CD4-positive, alpha-beta T cell (primary cell): ENCODE data around the gene MTTP. TPM values are rescaled to one million over a fixed set of nuclear protein-coding genes. Genes with fewer than 3 reads are reported as not detected.

Experiments used
- ATAC-seq: fragments of 200-7000 bp; cut with Tn5 transposase; one replicate; pipeline ENCODE4 v1.10.0; 2022; ENCODE audit warnings: mild to moderate bottlenecking; ENCODE audit not compliant: poor library complexity
- CTCF ChIA-PET: fragments of 350-600 bp; sonication (Branson Sonifier 250); formaldehyde crosslinking; loops from one replicate; lab custom pipeline; 2021; ENCODE audit warnings: antibody characterized with exemption, inconsistent platforms; lab: Charles Lee
- POLR2A ChIA-PET: fragments of 350-600 bp; sonication (Branson Sonifier 250); formaldehyde crosslinking; loops from one replicate; lab custom pipeline; 2021; ENCODE audit warnings: antibody characterized with exemption, inconsistent platforms; lab: Charles Lee
- DNase-seq, 14 experiments: peaks; one replicate each; pipeline ENCODE4 v3.0.0-alpha.2; 2013 to 2020; ENCODE audit warnings: mixed read lengths in 2 of 14
- H3K27ac ChIP-seq, 2 donors: one replicate each; pipeline versions ENCODE4 v1.5.1 to v1.7.0; 2013; ENCODE audit warnings: low read length in 2 of 2, low read depth in 1 of 2, mild to moderate bottlenecking in 1 of 2
- H3K27me3 ChIP-seq, 2 experiments: 1 replicate in 1 of 2; 2 replicates in 1 of 2; pipeline versions ENCODE4 v1.6.1 to v1.7.0; 2013; ENCODE audit warnings: low read length in 2 of 2, control low read depth in 1 of 2, mild to moderate bottlenecking in 1 of 2, moderate library complexity in 1 of 2; ENCODE audit not compliant: insufficient read depth in 2 of 2, control insufficient read depth in 1 of 2
- H3K36me3 ChIP-seq: one replicate; pipeline ENCODE4 v1.6.1; 2013; ENCODE audit warnings: low read length, control low read depth; ENCODE audit not compliant: insufficient read depth
- H3K4me1 ChIP-seq: one replicate; pipeline ENCODE4 v1.6.1; 2013; ENCODE audit warnings: low read length, control low read depth; ENCODE audit not compliant: insufficient read depth
- H3K4me3 ChIP-seq: one replicate; pipeline ENCODE4 v1.5.1; 2013; ENCODE audit warnings: mild to moderate bottlenecking, low read length, moderate library complexity
- H3K9me3 ChIP-seq, 2 experiments: 1 replicate in 1 of 2; 2 replicates in 1 of 2; pipeline versions ENCODE4 v1.6.1 to v1.7.0; 2013; ENCODE audit warnings: low read length in 2 of 2, mild to moderate bottlenecking in 2 of 2, control low read depth in 1 of 2, moderate library complexity in 1 of 2; ENCODE audit not compliant: control insufficient read depth in 1 of 2, insufficient read depth in 1 of 2
- H3K27ac Mint-ChIP-seq: one replicate; pipeline ENCODE4 v1.8.0; 2020; ENCODE audit warnings: mixed read lengths
- H3K27me3 Mint-ChIP-seq: one replicate; pipeline ENCODE4 v1.8.0; 2021; ENCODE audit warnings: mixed read lengths
- H3K36me3 Mint-ChIP-seq: one replicate; pipeline ENCODE4 v1.8.0; 2021; ENCODE audit warnings: low read depth, mixed read lengths
- H3K4me1 Mint-ChIP-seq: one replicate; pipeline ENCODE4 v1.8.0; 2021; ENCODE audit warnings: low read depth, mixed read lengths
- H3K4me3 Mint-ChIP-seq: one replicate; pipeline ENCODE4 v1.8.0; 2020; ENCODE audit warnings: mild to moderate bottlenecking, mixed read lengths
- H3K9me3 Mint-ChIP-seq: one replicate; pipeline ENCODE4 v1.8.0; 2020; ENCODE audit warnings: mixed read lengths
- intact Hi-C, 2 experiments: fragments of 100-400 bp; cut with DNase I in 1 of 2; cut with micrococcal nuclease in 1 of 2; formaldehyde crosslinking; loops; one replicate each; pipeline versions ENCODE4 v1.15.1 to v1.9.0; 2023 to 2025; cut with DNase I, micrococcal nuclease
- total RNA-seq, 174 experiments: library from RNA in 2 of 174; stranded (reverse) in 2 of 174; gene quantifications; one replicate each; pipeline ENCODE4 v1.2.3 and lab custom pipeline; 2021 to 2026
- TF ChIP-seq, protein P1 (sequence below): fragments of 200-600 bp; IDR thresholded peaks from one replicate; pipeline ENCODE4 v1.8.0; 2022; ENCODE audit warnings: antibody characterized with exemption, mild to moderate bottlenecking

The MTTP gene
- total RNA-seq, 2 experiments from 2014 or later, result not detected

DNA sequence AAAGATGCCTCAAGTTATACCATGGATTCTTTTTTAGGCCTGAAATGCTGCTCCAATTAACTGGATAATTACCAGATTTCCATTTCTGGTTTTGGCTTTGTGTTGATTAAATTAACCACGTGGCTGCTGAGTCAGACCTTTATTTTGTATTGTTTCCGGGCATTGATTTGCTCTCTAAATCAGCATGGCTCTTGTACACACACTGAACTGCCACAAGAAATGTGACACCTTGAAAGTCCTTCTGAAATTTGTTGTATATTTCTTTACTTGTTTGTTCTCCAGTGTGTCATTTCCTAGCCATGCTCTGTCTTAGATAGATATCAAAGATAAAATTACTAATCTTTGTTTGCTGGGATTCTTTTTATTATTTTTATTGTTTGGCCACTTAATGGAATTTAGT is 11.7 kb downstream of the MTTP start:
- H3K27ac Mint-ChIP-seq, result no peak overlapping the region
- TF ChIP-seq, protein P1, sequence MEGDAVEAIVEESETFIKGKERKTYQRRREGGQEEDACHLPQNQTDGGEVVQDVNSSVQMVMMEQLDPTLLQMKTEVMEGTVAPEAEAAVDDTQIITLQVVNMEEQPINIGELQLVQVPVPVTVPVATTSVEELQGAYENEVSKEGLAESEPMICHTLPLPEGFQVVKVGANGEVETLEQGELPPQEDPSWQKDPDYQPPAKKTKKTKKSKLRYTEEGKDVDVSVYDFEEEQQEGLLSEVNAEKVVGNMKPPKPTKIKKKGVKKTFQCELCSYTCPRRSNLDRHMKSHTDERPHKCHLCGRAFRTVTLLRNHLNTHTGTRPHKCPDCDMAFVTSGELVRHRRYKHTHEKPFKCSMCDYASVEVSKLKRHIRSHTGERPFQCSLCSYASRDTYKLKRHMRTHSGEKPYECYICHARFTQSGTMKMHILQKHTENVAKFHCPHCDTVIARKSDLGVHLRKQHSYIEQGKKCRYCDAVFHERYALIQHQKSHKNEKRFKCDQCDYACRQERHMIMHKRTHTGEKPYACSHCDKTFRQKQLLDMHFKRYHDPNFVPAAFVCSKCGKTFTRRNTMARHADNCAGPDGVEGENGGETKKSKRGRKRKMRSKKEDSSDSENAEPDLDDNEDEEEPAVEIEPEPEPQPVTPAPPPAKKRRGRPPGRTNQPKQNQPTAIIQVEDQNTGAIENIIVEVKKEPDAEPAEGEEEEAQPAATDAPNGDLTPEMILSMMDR, result no peak
- Histone ChIP-seq H3K27me3 (peaks cover 0 to 4% of the 10 kb centered on the region in 2 experiments), H3K4me3 (no peak overlapping the region), H3K9me3 (no peaks in the 10 kb centered on the region), H3K4me1 (no peaks in the 10 kb centered on the region), H3K27ac (no peak overlapping the region), H3K36me3 (no peaks in the 10 kb centered on the region)
- H3K27me3 Mint-ChIP-seq, result peaks cover 22% of the 10 kb centered on the region
- ChIA-PET CTCF (no interaction called here), POLR2A (no interaction called here)
- no peaks in the 10 kb centered on the region for H3K36me3 Mint-ChIP-seq
- H3K4me1 Mint-ChIP-seq, result no peaks in the 10 kb centered on the region
- H3K4me3 Mint-ChIP-seq, result no peak overlapping the region
- ATAC-seq, result no peak
- intact Hi-C loops, result no loop called here
- H3K9me3 Mint-ChIP-seq, result no peaks in the 10 kb centered on the region
- DNase-seq, result no peak

GRCh38 chr4:99586797-99587196 is 12.2 kb downstream of the MTTP start:
- no peaks in the 10 kb centered on the region for H3K36me3 Mint-ChIP-seq
- intact Hi-C loops, result no loop called here
- Histone ChIP-seq H3K4me1 (no peaks in the 10 kb centered on the region), H3K27ac (no peak overlapping the region), H3K27me3 (peaks cover 0 to 4% of the 10 kb centered on the region in 2 experiments), H3K36me3 (no peaks in the 10 kb centered on the region), H3K9me3 (no peaks in the 10 kb centered on the region), H3K4me3 (no peak overlapping the region)
- ATAC-seq (no peak), DNase-seq (no peak)
- POLR2A ChIA-PET, result no interaction called here
- H3K9me3 Mint-ChIP-seq, result no peaks in the 10 kb centered on the region
- H3K4me1 Mint-ChIP-seq, result no peaks in the 10 kb centered on the region
- peaks cover 19% of the 10 kb centered on the region for H3K27me3 Mint-ChIP-seq
- CTCF ChIA-PET, result no interaction called here
- no peak overlapping the region for H3K27ac Mint-ChIP-seq
- TF ChIP-seq, protein P1, result no peak
- no peak overlapping the region for H3K4me3 Mint-ChIP-seq

- Mint-ChIP-seq H3K36me3 (no peaks in the 10 kb centered on the region), H3K4me3 (no peak overlapping the region), H3K9me3 (no peaks in the 10 kb centered on the region), H3K4me1 (no peaks in the 10 kb centered on the region), H3K27ac (no peak overlapping the region), H3K27me3 (peaks cover 14% of the 10 kb centered on the region)
- ChIA-PET POLR2A (no interaction called here), CTCF (no interaction called here)
- DNase-seq (no peak), ATAC-seq (no peak)
- Histone ChIP-seq H3K27me3 (peaks cover 0 to 4% of the 10 kb centered on the region in 2 experiments), H3K36me3 (no peaks in the 10 kb centered on the region), H3K9me3 (no peaks in the 10 kb centered on the region), H3K4me1 (no peaks in the 10 kb centered on the region), H3K4me3 (no peak overlapping the region), H3K27ac (no peak overlapping the region)
- TF ChIP-seq, protein P1, result no peak
- intact Hi-C loops, result no loop called here
These were observed 12.7 kb downstream of the MTTP start for GRCh38 chr4:99587309-99587708.
